Measurements from ENCODE around the gene AUTS2. TPM values are rescaled to one million over a fixed set of nuclear protein-coding genes. Genes with fewer than 3 reads are reported as not detected.

AUTS2 gene
- polyA plus RNA-seq, 6 donors from 2014 or later = 8.8 to 28.0 (median 20.9) TPM

- ATAC-seq (ENCODE audit: low read depth in 2 of 2) (peak; percentile 61 to 78), DNase-seq (peak; percentile 14)
- no peaks in the 10 kb centered on the region for H3K9me3 Mint-ChIP-seq
- peaks cover 0 to 14% (median 0%) of the 10 kb centered on the region in 3 donors for H3K4me1 Mint-ChIP-seq
- H3K36me3 Mint-ChIP-seq = peaks cover 0 to 3% of the 10 kb centered on the region in 2 donors
- no peak overlapping the region for H3K27ac Mint-ChIP-seq
- H3K4me3 Mint-ChIP-seq = no peak overlapping the region
- peaks cover 0 to 7% (median 0%) of the 10 kb centered on the region in 3 donors for H3K27me3 Mint-ChIP-seq
These were observed 5.7 kb downstream of the AUTS2 start for GRCh38 chr7:69603937-69604494.

GRCh38 chr7:69605070-69605469, 6.8 kb downstream of the AUTS2 start:
- H3K9me3 Mint-ChIP-seq = no peaks in the 10 kb centered on the region
- H3K27ac Mint-ChIP-seq = no peak overlapping the region
- peaks cover 0 to 6% (median 0%) of the 10 kb centered on the region in 3 donors for H3K4me1 Mint-ChIP-seq
- peaks cover 0 to 7% (median 0%) of the 10 kb centered on the region in 3 donors for H3K27me3 Mint-ChIP-seq
- ATAC-seq (ENCODE audit: low read depth in 2 of 2) = no peak
- DNase-seq = no peak
- no peak overlapping the region for H3K4me3 Mint-ChIP-seq
- H3K36me3 Mint-ChIP-seq = peaks cover 0 to 3% of the 10 kb centered on the region in 2 donors

GRCh38 chr7:69605546-69605945, 7.3 kb downstream of the AUTS2 start:
- Mint-ChIP-seq H3K9me3 (no peaks in the 10 kb centered on the region), H3K27ac (no peak overlapping the region), H3K36me3 (peaks cover 0 to 3% of the 10 kb centered on the region in 2 donors), H3K27me3 (peaks cover 0 to 7% (median 0%) of the 10 kb centered on the region in 3 donors), H3K4me1 (peaks cover 0 to 3% (median 3%) of the 10 kb centered on the region in 3 donors), H3K4me3 (no peak overlapping the region)
- DNase-seq (no peak), ATAC-seq (ENCODE audit: low read depth in 2 of 2) (no peak)

- DNase-seq (no peak), ATAC-seq (ENCODE audit: low read depth in 2 of 2) (no peak)
- no peaks in the 10 kb centered on the region for H3K9me3 Mint-ChIP-seq
- peaks cover 0 to 3% of the 10 kb centered on the region in 2 donors for H3K36me3 Mint-ChIP-seq
- H3K4me1 Mint-ChIP-seq = peaks cover 0 to 8% (median 4%) of the 10 kb centered on the region in 3 donors
- H3K27ac Mint-ChIP-seq = peak overlapping the region in 1 of 6 donors; percentile 10
- peaks cover 0 to 7% (median 0%) of the 10 kb centered on the region in 3 donors for H3K27me3 Mint-ChIP-seq
- H3K4me3 Mint-ChIP-seq = no peak overlapping the region
These were observed 9.8 kb downstream of the AUTS2 start for GRCh38 chr7:69608049-69608448.

GRCh38 chr7:69608878-69609277, 10.6 kb downstream of the AUTS2 start:
- H3K4me3 Mint-ChIP-seq = no peak overlapping the region
- ATAC-seq (ENCODE audit: low read depth in 2 of 2) (no peak), DNase-seq (no peak)
- H3K27me3 Mint-ChIP-seq = peaks cover 0 to 7% (median 0%) of the 10 kb centered on the region in 3 donors
- H3K27ac Mint-ChIP-seq = no peak overlapping the region
- H3K4me1 Mint-ChIP-seq = peaks cover 0 to 8% (median 4%) of the 10 kb centered on the region in 3 donors
- H3K36me3 Mint-ChIP-seq = peaks cover 0 to 3% of the 10 kb centered on the region in 2 donors
- no peaks in the 10 kb centered on the region for H3K9me3 Mint-ChIP-seq

GRCh38 chr7:69609541-69610373, 11.5 kb downstream of the AUTS2 start:
- Mint-ChIP-seq H3K27me3 (peaks cover 0 to 7% (median 0%) of the 10 kb centered on the region in 3 donors), H3K36me3 (peaks cover 0 to 3% of the 10 kb centered on the region in 2 donors), H3K4me3 (no peak overlapping the region), H3K4me1 (peaks cover 0 to 8% (median 4%) of the 10 kb centered on the region in 3 donors), H3K27ac (no peak overlapping the region), H3K9me3 (no peaks in the 10 kb centered on the region)
- ATAC-seq (ENCODE audit: low read depth in 2 of 2) (no peak), DNase-seq (no peak)

- no peak for ATAC-seq (ENCODE audit: low read depth in 2 of 2)
- Mint-ChIP-seq H3K9me3 (no peaks in the 10 kb centered on the region), H3K36me3 (peaks cover 0 to 3% of the 10 kb centered on the region in 2 donors), H3K27me3 (peaks cover 0 to 7% (median 0%) of the 10 kb centered on the region in 3 donors), H3K4me1 (peaks cover 0 to 8% (median 4%) of the 10 kb centered on the region in 3 donors), H3K4me3 (no peak overlapping the region), H3K27ac (no peak overlapping the region)
- DNase-seq = no peak
These were observed 12.3 kb downstream of the AUTS2 start for GRCh38 chr7:69610374-69611084.

- no peak overlapping the region for H3K4me3 Mint-ChIP-seq
- H3K36me3 Mint-ChIP-seq = no peaks in the 10 kb centered on the region
- H3K9me3 Mint-ChIP-seq = no peaks in the 10 kb centered on the region
- no peak for DNase-seq
- ATAC-seq (ENCODE audit: low read depth in 2 of 2) = no peak
- H3K27me3 Mint-ChIP-seq = peaks cover 0 to 5% (median 0%) of the 10 kb centered on the region in 3 donors
- H3K27ac Mint-ChIP-seq = no peak overlapping the region
- peaks cover 0 to 8% (median 4%) of the 10 kb centered on the region in 3 donors for H3K4me1 Mint-ChIP-seq
These were observed 14.7 kb downstream of the AUTS2 start for GRCh38 chr7:69612981-69613380.

GRCh38 chr7:69613846-69614245, 15.6 kb downstream of the AUTS2 start:
- Mint-ChIP-seq H3K4me3 (no peak overlapping the region), H3K27me3 (peaks cover 0 to 5% (median 0%) of the 10 kb centered on the region in 3 donors), H3K36me3 (no peaks in the 10 kb centered on the region), H3K27ac (peak overlapping the region in 1 of 6 donors; percentile 9), H3K9me3 (no peaks in the 10 kb centered on the region), H3K4me1 (peaks cover 0 to 9% (median 4%) of the 10 kb centered on the region in 3 donors)
- DNase-seq (no peak), ATAC-seq (ENCODE audit: low read depth in 2 of 2) (no peak)

GRCh38 chr7:69615685-69616084, 17.4 kb downstream of the AUTS2 start:
- Mint-ChIP-seq H3K4me1 (peaks cover 0 to 21% (median 7%) of the 10 kb centered on the region in 3 donors), H3K36me3 (no peaks in the 10 kb centered on the region), H3K4me3 (no peak overlapping the region), H3K27ac (no peak overlapping the region), H3K9me3 (no peaks in the 10 kb centered on the region), H3K27me3 (peaks cover 0 to 5% (median 0%) of the 10 kb centered on the region in 3 donors)
- ATAC-seq (ENCODE audit: low read depth in 2 of 2) (no peak), DNase-seq (no peak)

GRCh38 chr7:69617364-69617763, 19.1 kb downstream of the AUTS2 start:
- DNase-seq (no peak), ATAC-seq (ENCODE audit: low read depth in 2 of 2) (no peak)
- Mint-ChIP-seq H3K36me3 (no peaks in the 10 kb centered on the region), H3K4me1 (peaks cover 0 to 16% (median 7%) of the 10 kb centered on the region in 3 donors), H3K27ac (peak overlapping the region in 1 of 6 donors; percentile 28), H3K27me3 (peaks cover 0 to 5% (median 0%) of the 10 kb centered on the region in 3 donors), H3K9me3 (no peaks in the 10 kb centered on the region), H3K4me3 (no peak overlapping the region)

GRCh38 chr7:69619054-69619453, 20.8 kb downstream of the AUTS2 start:
- Mint-ChIP-seq H3K36me3 (no peaks in the 10 kb centered on the region), H3K27ac (peak overlapping the region in 1 of 6 donors; percentile 70), H3K9me3 (no peaks in the 10 kb centered on the region), H3K4me3 (no peak overlapping the region), H3K4me1 (peaks cover 0 to 16% (median 3%) of the 10 kb centered on the region in 3 donors), H3K27me3 (peaks cover 0 to 5% (median 0%) of the 10 kb centered on the region in 3 donors)
- no peak for ATAC-seq (ENCODE audit: low read depth in 2 of 2)
- DNase-seq = no peak

- no peaks in the 10 kb centered on the region for H3K36me3 Mint-ChIP-seq
- peak overlapping the region in 1 of 8 donors; percentile 22 for H3K4me3 Mint-ChIP-seq
- H3K9me3 Mint-ChIP-seq = no peaks in the 10 kb centered on the region
- peaks cover 0 to 5% (median 0%) of the 10 kb centered on the region in 3 donors for H3K27me3 Mint-ChIP-seq
- H3K4me1 Mint-ChIP-seq = peaks cover 0 to 16% (median 6%) of the 10 kb centered on the region in 3 donors
- H3K27ac Mint-ChIP-seq = peak overlapping the region in 1 of 6 donors; percentile 12
- DNase-seq = no peak
- no peak for ATAC-seq (ENCODE audit: low read depth in 2 of 2)
These were observed 21.4 kb downstream of the AUTS2 start for GRCh38 chr7:69619635-69620034.

All from naive B cell (primary cell).